Duodenal mucosa (tissue), 2 donors: ENCODE results near the gene ZFYVE27.
"Not testable (repeated sequence)": the region's sequence is repeated elsewhere in the genome, so short reads cannot be mapped to it uniquely, and the experiment has no call there.

Source experiments
- H3K27ac ChIP-seq: one replicate; pipeline ENCODE4 v1.7.0; 2013; ENCODE audit warnings: low read depth, low read length
- H3K27me3 ChIP-seq, 2 donors: one replicate each; pipeline ENCODE4 v1.7.0; 2013; ENCODE audit warnings: low read length in 2 of 2, control low read depth in 1 of 2; ENCODE audit not compliant: insufficient read depth in 2 of 2, control insufficient read depth in 1 of 2
- H3K36me3 ChIP-seq, 2 donors: one replicate each; pipeline ENCODE4 v1.7.0; 2013; ENCODE audit warnings: low read length in 2 of 2, control low read depth in 1 of 2; ENCODE audit not compliant: insufficient read depth in 2 of 2, control insufficient read depth in 1 of 2
- H3K4me1 ChIP-seq, 2 donors: one replicate each; pipeline ENCODE4 v1.7.0; 2013; ENCODE audit warnings: low read length in 2 of 2, control low read depth in 1 of 2; ENCODE audit not compliant: insufficient read depth in 2 of 2, control insufficient read depth in 1 of 2
- H3K4me3 ChIP-seq, 2 donors: one replicate each; pipeline ENCODE4 v1.7.0; 2013; ENCODE audit warnings: low read length in 2 of 2, low read depth in 1 of 2
- H3K9ac ChIP-seq, 2 donors: one replicate each; pipeline ENCODE4 v1.7.0; 2013; ENCODE audit warnings: low read length in 2 of 2, low read depth in 1 of 2
- H3K9me3 ChIP-seq, 2 donors: one replicate each; pipeline ENCODE4 v1.7.0; 2013; ENCODE audit warnings: low read length in 2 of 2, control low read depth in 1 of 2; ENCODE audit not compliant: control insufficient read depth in 1 of 2

The ZFYVE27 gene, protein sequence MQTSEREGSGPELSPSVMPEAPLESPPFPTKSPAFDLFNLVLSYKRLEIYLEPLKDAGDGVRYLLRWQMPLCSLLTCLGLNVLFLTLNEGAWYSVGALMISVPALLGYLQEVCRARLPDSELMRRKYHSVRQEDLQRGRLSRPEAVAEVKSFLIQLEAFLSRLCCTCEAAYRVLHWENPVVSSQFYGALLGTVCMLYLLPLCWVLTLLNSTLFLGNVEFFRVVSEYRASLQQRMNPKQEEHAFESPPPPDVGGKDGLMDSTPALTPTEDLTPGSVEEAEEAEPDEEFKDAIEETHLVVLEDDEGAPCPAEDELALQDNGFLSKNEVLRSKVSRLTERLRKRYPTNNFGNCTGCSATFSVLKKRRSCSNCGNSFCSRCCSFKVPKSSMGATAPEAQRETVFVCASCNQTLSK

DNA sequence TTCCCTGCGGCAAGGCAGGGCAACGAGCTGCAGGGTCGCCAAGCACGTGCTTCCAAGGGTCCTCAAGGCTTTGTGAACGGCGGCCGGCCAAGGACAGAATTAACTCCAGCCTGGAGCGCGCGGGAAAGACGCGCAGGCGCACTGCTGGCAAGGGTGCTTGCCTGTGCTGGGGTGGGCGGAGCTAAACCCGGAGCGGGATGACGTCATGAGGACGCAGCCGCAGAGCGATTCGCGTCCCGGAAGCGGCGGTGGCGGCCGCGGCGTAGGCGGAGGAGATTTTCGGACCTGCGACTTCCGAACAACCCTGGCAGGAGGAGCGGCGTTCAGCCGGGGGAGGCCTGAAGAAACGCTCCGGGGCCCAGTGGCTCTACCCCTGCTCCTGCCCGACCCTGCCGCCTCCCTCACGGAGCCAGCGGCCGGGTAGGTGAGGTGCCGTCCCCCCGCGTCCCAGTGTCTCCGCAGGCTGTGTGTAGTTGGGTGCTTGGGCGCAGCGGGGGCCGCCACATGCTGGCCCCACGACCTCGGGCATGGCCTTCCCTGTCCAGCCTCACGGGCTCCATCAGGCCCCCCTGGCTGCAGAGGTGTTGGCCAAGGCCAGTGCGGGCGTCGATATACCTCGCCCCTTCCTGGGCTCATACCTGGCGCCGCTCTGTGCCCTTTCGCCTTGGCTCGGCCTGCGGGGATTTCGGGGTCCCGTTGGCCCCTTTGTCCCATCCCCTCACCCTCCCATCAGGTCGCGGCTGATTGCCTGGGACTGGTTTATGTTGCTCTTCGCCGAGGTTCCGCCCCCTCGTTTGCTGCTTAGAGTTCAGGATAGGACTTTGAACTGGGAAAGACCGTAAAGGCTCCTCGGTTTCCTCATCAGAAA lies at the start of gene ZFYVE27:
ZFYVE27 (plus strand) TSS at position 227 of the 868 bp plus-strand sequence. CDS start 1,350 bp downstream, outside the sequence.
- Histone ChIP-seq H3K9me3 (no peaks in the 10 kb centered on the region), H3K27me3 (no peaks in the 10 kb centered on the region), H3K4me3 (peak within 1 kb of the TSS; percentile 97 to 98), H3K27ac (peak within 1 kb of the TSS; percentile 97), H3K9ac (peak within 1 kb of the TSS; percentile 97 to 98), H3K36me3 (peaks cover 14 to 30% of the 10 kb centered on the region in 2 donors), H3K4me1 (peaks cover 11 to 20% of the 10 kb centered on the region in 2 donors)

DNA sequence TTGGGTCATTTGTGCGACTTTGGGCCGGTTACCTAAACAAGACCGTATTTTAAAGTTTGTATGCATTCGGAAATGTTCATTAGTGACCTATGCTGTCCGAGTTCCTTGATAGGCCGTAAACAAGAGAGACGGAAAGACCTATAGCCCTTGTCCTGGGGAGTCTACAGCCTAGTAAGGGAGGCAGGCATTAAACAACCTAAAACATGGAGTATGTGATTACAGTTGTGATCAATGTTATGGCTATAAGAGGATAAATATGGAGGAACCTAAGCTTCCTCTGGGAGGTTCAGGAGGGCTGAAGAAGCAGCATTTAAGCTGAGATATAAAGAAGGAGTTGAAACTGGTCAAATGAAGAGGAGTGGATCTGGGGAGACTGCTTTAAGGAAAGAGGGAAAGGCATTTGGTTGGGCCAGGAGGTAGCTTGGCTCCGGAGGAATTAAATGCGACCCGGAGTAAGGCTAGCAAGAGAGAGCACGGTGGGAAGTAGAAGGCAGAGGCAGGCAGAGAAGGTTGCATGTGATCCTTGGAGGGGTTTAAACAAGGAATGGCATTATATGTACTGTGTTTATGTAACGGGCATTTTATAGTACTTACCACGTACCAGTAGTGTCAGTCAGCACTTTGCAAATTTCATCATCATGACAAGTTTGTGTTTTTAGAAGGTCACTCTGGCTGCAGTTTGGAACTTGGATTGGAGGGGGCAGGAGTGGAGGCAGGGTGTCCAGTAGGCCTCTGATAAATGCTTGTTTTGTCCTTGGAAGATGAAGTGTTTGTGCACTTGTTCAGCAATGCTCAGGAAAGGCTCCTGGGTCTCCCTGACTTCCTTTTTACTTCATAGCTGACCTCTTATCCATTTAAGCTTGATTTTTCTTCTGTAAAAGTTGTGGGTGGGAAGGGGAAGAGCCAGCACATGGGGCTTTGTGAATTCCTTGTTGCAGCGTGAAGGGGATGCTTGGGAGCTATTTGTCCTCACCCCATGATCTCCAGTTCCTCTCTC lies 48.8 kb upstream of the ZFYVE27 start:
- H3K27ac ChIP-seq = peak overlapping the region; percentile 59
- no peaks in the 10 kb centered on the region for H3K27me3 ChIP-seq
- peaks cover 23 to 45% of the 10 kb centered on the region in 2 donors for H3K4me1 ChIP-seq
- H3K9me3 ChIP-seq = no peaks in the 10 kb centered on the region
- H3K36me3 ChIP-seq = no peaks in the 10 kb centered on the region
- peak overlapping the region; percentile 59 to 95 for H3K4me3 ChIP-seq
- peak overlapping the region; percentile 54 to 68 for H3K9ac ChIP-seq

DNA sequence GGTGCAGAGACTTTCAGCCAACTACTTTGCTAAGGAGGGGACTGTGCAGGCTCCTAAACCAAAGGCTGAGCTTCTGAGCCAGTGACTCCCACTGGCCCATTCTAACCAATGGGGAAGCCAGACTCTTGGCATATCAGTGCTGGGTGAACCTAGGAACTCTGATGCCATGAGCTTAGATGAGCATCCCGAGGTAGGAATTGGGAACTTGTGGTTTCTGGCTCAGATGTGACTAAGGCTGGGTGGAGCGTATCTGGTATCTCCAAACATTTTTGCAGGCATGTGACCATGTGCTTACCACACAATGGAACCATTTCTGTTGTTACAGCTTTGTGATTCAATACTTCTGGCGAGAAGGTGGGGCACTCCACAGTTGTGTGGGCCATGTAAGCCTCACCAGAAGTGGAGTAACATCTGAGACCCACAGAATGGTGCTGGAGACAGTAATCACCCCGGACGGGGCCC lies 47.3 kb upstream of the ZFYVE27 start:
- no peak overlapping the region for H3K27ac ChIP-seq
- no peaks in the 10 kb centered on the region for H3K36me3 ChIP-seq
- no peak overlapping the region for H3K9ac ChIP-seq
- peaks cover 15 to 34% of the 10 kb centered on the region in 2 donors for H3K4me1 ChIP-seq
- H3K4me3 ChIP-seq = no peak overlapping the region
- no peaks in the 10 kb centered on the region for H3K27me3 ChIP-seq
- H3K9me3 ChIP-seq = no peaks in the 10 kb centered on the region

DNA sequence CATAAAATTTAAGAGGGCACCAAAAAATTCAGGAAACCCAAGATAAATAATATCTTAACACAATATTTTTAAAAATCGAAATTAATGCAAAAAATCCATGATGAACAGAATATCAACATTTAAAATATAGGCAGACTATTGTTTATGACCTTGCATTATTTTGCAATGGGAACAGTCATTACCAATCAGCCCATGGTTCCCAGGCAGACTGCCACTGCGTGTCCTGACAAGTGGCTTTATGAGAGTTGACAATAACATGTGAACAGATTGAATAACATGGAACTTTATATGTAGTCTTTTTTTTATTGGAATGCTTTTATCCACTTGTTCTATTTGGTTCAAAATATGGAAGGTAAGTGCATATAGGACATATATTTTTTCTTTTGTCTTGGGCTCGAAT lies 46.8 kb upstream of the ZFYVE27 start:
- no peak overlapping the region for H3K9ac ChIP-seq
- no peaks in the 10 kb centered on the region for H3K36me3 ChIP-seq
- H3K27ac ChIP-seq = no peak overlapping the region
- H3K4me3 ChIP-seq = no peak overlapping the region
- peaks cover 11 to 31% of the 10 kb centered on the region in 2 donors for H3K4me1 ChIP-seq
- H3K27me3 ChIP-seq = no peaks in the 10 kb centered on the region
- H3K9me3 ChIP-seq = no peaks in the 10 kb centered on the region

DNA sequence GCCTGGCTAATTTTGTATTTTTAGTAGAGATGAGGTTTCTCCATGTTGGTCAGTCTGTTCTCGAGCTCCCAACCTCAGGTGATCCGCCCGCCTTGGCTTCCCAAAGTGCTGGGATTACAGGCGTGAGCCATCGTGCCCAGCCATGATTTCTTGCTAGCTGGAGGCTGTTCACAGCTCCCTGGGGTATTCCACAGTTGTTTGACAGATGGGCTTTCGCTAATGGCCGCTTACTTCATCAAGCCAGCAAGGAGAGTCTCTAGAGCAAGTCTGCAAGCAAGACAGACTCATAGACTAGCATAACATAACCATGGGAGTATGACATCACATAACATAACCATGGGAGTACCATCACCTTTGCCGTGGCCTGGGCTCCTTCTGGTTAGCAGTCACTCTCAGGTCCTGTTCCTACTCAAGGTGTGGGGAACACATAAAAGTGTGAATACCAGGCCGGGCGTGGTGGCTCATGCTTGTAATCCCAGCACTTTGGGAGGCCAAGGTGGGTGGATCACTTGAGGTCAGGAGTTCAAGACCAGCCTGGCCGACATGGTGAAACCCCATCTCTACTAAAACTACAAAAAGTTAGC lies 38.8 kb upstream of the ZFYVE27 start:
- not testable (repeated sequence) for H3K36me3 ChIP-seq, H3K27ac ChIP-seq, H3K4me1 ChIP-seq, H3K27me3 ChIP-seq, H3K4me3 ChIP-seq, H3K9ac ChIP-seq, H3K9me3 ChIP-seq

DNA sequence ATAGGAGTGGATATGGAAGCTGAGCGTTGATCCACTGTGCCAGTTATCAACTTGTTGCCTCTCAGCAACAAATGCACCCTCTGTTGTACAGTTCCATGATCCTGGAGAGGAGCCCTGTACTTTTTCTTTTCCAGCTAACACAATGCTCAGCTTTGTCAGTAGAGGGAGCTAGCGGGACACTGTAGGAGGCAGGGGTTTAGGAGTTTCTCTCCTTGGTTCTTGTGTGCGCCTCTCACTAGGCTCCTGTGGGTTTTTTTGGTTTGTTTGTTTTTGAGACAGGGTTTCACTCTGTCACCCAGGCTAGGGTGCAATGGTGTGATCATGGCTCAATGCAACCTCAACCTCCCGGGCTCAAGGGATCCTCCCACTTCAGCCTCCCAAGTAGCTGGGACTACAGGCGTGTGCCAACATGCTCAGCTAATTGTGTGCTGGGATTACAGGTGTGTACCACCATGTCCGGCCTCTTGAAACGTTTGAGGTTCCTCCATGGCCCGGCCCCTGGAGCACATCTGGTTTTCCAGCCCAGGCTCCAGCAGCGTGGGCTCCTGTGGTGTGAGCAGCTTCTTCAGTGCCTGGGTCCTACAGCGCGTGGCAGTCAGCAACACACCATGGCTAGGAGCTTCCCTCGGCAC lies 35.4 kb upstream of the ZFYVE27 start:
- Histone ChIP-seq H3K4me3 (no peak overlapping the region), H3K9ac (no peak overlapping the region), H3K36me3 (no peaks in the 10 kb centered on the region), H3K4me1 (peaks cover 0 to 9% of the 10 kb centered on the region in 2 donors), H3K9me3 (no peaks in the 10 kb centered on the region), H3K27me3 (no peaks in the 10 kb centered on the region), H3K27ac (no peak overlapping the region)

DNA sequence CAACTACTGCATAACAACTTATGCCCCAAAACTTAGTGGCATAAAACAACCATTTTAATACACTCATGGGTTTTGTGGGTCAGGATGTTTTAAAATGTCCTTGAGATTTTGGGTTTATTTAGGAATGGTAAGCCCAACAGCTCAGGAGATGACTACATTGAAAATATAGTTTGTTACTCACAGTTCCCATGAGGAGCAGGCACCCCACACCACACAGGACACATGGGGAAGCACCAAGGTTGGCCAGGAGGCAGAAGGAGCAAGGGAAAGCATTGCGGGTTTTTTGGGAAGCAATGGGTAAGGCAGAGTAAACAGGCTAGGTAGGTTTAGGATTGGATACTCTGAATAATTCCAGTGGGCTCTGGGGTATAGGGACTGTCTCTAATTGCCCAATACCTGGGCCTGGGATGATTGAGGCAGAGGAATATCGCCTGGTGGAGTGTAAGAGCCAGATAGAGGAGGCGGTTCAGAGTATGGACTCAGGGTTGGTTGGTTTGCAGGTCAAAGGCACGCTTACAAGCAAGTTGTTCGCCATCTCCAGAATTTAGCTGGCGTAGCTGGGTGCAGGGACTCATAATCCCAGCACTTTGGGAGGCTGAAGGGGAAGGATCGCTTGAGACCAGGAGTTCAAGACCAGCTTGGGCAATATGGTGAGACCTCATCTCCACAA lies 33.4 kb upstream of the ZFYVE27 start:
- no peaks in the 10 kb centered on the region for H3K4me1 ChIP-seq
- H3K9me3 ChIP-seq = no peaks in the 10 kb centered on the region
- no peak overlapping the region for H3K9ac ChIP-seq
- H3K4me3 ChIP-seq = no peak overlapping the region
- no peaks in the 10 kb centered on the region for H3K36me3 ChIP-seq
- no peaks in the 10 kb centered on the region for H3K27me3 ChIP-seq
- H3K27ac ChIP-seq = no peak overlapping the region

DNA sequence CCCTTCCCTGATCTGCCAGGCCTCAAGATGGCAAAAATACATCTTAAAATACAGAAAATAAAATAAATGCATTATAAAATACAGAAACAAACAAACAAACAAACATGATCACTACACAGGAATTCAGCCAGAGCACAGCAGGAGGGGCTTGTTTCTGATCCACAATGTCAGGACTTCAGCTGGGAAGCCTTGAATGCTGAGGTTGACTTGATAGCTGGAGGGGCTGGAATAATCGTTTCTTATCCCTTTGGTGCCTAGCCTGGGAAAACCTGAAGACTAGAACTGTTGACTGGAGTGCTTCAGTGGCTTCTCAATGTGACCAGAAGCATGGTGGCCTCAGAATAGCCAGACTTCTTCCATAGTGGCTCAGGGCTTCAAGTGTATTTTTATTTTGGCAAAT lies 32.6 kb upstream of the ZFYVE27 start:
- Histone ChIP-seq H3K4me3 (no peak overlapping the region), H3K4me1 (no peaks in the 10 kb centered on the region), H3K9ac (no peak overlapping the region), H3K36me3 (no peaks in the 10 kb centered on the region), H3K9me3 (no peaks in the 10 kb centered on the region), H3K27me3 (no peaks in the 10 kb centered on the region), H3K27ac (no peak overlapping the region)
